Measurements from ENCODE around the gene ZNF804B.
"Not testable (repeated sequence)": the region's sequence is repeated elsewhere in the genome, so short reads cannot be mapped to it uniquely, and the experiment has no call there.

ZNF804B gene

DNA sequence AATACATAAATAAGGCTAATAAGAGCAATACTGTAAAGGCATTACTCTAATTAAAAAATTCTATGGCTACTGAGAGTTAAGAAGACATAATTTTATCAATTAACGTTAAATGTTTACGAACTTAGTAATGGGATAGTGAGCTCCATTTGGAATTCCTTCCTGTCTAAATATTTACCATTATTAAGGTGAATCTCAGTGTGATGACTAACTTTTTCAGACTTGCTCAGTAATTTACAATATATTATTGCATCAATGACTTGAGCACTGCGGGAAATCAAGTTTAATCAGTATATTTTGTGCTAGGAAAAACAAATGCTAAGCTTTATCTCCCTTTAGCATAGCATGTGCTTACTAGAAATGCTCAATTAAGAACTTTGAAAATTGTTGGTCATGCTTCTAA, 318.5 kb downstream of the ZNF804B start:
- no peak for DNase-seq

DNA sequence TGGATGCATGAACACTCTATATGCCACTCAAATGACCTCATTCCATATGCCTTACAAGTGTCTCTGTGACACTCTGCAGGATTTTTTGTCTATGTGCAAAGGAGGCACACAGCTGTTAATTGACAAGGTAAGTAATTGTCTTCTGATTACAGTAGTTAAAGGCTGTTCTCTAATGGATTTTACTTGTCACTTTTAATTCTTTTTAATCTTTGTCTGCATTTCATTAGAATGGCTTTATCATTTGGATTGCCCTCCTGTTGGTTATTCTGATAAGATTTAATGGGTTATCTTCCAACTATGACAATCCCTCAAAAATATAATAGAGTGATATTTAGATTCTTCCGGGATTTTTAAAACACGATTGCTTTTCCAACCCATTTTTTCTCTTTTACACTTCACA, 326.1 kb downstream of the ZNF804B start:
- no peak for DNase-seq

DNA sequence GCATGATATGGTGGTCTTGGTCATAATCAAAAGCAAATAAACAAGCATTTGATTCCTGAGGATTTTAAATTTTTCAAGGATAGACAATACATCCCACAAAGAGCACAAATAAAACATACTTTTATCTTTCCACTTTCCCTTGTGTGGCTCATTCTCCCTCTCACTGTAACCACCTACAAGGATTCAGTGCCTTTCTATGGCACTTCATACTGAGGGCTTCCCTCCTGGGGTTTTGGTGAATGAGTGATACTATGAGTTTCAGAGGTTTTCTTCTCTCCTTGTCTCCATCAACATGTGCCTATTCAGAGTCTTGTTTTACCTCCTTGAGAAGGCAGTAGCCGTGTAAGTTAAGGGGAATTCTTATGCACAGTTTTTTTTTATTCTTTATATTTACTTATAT, 332.1 kb downstream of the ZNF804B start:
- no peak for DNase-seq

DNA sequence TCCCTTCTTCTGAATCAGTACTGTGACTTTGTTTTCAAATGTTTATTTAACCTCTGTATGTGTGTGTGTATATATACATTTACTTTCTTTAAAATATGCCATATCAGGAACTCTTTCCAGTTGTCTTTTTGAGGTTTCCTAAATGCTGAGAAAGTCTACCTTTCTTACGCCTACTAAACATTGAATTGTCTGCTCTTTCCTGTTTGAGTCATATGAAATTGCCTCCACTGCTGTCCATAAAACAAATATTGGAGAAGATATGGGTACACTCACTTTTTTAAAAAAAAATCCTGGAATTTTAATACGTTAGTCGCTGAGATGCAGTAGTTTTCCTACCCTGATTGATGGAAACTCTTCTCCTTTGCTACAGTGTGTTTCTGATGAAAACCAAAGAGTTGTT, 334.8 kb downstream of the ZNF804B start:
- DNase-seq: no peak

DNA sequence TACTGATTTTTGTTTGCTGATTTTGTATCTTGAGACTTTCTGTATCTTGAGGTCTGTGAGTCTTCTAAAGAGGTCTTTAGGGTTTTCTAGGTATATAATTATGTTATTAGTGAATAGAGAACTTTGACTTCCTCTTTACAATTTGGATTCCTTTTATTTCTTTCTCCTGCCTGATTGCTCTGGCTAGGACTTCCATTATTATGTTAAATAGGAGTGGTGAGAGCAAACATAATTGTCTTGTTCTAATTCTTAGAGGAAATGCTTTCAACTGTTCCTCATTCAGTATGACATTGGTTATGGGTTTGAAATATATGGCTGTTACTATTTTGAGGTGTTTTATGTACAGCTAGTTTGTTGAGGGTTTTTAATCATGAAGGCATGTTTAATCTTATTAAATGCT, 344.1 kb downstream of the ZNF804B start:
- no peak for DNase-seq

DNA sequence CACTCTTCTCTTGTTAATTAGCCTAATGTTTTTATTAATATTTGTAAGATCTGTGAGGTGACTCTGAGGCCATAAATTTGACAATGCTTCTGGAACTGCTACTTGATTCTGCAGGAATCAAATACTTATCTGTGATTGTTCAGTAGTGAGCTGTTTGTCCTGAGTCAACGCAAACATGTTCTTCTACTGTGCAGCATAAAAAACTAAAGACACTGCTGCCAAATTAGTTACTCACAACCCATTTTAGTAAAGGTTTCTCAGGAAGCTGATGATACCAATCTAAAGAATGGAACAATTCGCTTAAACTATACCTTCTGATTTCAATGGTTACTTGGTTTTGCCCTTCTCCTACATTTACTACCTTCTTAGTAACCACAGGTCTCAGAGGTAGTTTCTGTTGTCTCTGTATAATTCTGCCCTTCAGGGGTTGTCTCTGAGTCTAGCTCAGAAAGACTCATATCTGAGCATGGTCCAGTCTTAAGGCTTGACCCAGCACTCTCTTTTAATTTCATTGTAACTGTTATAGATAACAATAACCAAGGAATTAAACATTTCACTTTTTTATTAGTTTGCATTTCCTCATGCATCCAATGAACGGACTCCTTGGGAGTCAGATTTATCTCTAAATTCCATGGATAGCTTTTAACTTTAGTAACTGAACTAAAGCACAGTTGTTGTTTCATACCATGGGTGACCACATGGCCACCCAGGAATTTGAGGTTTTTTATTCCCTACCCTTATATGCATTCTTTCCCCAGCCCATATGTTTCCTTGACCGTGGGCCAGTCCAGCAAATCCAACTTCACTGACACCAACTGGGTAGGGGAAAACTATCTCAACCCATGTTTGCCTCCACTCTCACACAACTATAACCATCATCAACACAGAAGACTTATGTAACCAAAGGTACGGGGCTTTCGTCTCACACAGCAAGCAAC, 345.5 kb downstream of the ZNF804B start:
- DNase-seq: no peak

DNA sequence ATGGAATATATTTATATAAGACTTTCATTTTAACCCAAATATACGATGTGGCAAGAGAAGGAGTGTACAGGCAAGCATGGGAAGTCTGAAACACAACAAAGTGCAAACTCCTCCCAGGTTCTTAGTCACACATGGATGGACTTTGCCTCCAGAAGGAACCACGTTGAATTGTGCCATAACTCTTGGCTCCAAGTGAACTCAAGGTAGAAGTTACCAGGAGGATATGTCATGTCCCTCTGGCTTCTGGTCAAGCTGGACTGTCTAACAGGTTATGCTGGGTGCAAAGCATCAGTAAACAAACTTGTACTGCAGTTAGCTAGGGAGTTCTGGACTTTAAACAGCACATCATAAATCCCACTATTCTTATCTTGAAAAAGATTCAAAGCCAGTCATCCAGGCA, 364.4 kb downstream of the ZNF804B start:
- no peak for DNase-seq

DNA sequence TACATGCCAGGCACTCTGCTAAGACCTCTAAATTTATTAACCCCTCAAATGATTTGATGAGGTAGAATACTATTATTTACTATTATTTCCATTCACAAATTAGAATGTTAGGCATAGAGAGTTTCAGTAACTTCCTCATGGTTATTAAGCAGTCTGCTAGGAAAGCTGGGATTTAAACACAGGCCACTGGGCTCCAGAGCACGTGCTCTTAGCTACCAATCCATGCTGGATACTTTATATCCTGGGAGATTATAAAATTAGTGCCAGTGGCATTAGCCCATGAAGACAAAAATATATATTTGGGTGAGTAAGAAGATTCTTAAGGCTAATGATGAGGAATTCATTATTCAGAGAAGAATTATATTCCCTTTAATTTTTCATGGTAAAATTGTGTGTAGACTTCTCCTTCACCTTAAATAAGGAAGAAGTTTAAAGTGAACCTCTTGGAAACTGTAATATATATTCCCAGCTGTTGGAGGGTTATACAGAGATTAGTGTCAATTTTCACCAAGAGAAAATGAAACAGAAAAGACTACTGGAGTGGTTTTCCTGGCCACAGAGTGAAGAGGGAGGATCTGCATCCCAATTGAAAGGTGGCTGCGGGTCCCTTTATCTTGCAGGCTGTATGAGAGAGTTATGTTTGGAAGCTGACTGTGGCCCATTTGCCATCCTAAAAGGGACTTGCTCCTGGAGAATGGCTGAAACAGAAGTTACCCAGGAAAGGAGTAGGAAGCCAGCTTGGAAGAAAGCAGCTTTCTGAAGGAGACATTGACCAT, 370.3 kb downstream of the ZNF804B start:
- no peak for DNase-seq

DNA sequence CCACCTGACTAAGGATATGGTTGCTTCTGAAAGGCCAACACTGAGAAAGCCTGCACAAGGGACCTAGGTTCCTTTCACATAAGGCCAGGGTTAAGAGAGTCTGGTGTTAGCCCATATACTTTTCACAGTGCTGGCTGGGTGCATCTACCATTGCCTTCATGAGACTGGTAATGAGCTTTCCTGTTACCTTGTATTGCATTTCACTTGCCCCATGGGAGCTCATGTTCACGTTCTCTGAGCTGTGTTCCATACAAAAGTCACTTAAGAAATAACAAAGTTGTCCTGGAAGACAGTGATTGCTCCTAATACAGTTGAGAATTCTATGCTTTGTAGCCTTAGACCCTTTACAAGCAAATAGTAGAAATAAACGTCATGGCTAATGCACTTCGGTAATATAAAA, 373.9 kb downstream of the ZNF804B start:
- DNase-seq: no peak

DNA sequence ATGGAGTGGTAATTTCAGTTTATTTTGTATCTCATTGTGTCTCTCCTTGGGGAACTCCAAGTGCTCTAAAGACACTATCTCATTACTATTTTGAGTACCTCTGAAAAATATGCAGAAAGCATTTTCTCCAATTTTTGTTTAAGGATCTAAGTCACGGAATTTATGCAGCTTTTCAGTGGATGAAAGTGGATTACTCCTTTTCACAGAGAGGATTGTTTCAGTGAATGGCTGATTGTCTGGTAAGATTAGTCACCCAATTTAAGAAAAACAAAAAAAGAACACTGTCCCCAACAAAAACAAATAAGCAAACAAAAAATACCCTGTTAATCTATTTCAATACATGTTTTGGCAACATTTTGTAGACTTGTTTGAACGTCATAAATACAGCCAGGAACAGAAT, 374.3 kb downstream of the ZNF804B start:
- no peak for DNase-seq

DNA sequence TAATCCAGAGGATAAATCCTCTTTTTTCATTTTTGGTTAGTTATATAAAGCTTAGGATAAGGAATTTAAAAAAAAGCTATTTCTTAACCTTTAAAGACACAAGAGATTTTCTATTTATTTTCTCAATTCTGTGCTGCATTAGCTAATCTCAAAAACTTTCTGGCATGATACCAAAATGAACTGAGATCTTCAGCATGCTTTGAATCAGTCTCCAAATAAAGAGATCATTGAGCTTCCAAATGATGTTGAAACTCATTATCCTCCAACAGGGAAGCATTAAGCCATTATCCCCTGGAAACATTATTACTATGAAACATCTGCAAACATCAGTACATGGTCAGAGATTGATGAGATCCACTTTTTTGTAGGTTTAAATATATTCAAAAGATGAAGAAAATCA, 386.3 kb downstream of the ZNF804B start:
- DNase-seq: no peak

DNA sequence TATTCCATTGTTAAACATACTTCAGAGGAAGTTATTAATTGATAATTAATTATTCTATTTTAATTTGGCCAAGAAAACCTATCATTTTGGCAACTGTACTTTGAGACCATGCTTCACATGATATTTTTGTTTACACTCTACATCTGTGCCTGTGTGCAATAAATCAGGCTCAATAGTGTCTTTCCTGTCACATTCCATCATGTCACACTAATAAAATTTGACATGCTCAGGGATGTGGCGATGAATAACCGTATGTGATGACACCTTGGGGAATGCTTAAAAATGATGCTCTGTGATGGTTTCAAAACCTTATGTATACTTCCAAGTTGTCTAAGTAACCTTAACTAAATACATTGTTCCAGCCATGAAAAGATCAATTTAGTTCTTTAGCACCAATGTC, 400.6 kb downstream of the ZNF804B start:
- no peak for DNase-seq

DNA sequence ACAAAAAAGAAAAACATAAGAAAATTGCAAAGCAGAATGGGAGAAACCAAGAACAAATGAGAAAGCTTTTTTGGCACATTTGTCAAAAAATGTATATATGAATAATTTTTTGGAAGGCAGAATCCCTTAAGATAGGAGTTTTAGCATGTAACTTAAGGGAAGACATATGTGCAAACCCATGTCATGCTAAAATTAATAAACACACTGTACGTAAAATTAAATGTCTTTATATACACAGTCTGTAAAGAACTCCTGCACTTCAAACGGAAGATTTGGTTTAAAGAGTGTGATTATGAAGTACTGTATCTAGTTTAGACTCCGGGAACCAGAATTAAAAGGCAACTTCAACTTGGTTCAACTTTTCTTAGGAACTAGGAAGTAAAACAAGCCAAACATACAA, 405.9 kb downstream of the ZNF804B start:
- no peak for DNase-seq

DNA sequence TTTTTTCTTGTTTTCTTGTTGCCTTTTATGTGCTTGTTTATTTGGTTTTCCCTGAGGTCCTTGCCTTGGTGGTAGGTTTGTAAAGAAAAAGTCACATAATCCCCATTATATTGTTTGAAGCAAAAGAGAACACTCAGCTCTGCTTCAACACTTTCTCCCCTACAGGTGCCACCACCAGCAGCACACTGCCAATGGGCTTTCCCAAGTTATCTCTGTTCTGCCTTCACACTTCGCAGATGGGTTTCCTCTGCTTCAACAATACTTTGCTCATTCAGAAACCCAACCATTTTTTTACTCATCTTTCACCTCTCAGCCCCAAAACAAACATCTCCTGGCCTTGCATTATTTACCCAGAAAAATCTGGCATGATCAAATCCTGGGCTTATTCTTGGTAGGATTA, 411.1 kb downstream of the ZNF804B start:
- no peak for DNase-seq

DNA sequence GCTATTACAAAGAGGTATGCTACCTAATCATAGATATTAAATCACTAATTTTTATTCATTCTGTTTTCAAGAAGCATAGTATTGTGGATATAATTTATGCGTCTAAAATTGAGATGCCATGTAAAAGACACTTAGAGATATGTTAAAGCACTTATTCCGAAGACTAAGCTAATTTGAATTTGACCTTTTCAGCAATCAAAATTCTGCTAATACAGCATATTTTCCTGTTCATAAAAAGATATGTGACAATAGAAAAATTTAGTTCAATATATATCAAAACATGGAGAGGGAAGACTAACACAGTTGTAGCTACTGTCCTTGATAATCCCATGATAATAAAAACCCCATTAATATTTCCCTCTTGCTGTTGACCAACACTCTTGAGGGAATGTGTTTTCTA, 422.6 kb downstream of the ZNF804B start:
- no peak for DNase-seq

DNA sequence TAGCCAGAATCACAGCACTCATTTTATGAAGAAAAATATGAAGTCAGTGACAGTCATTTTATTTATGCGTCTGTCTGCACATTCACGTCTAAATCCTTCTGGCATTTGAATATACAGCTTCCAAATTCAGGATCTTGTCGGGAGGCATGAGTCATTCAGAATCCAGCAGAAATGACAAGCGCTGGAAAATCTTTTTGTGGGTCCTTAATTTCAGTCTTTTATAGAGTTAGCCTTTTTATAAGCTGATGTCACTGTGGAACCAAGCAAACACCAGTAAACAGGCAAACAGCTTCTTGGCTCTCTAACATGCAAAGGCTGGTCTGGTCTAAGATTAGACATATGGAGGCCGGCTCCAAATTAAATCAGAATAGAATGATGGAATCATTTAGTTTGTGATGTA, 424.2 kb downstream of the ZNF804B start:
- no peak for DNase-seq

DNA sequence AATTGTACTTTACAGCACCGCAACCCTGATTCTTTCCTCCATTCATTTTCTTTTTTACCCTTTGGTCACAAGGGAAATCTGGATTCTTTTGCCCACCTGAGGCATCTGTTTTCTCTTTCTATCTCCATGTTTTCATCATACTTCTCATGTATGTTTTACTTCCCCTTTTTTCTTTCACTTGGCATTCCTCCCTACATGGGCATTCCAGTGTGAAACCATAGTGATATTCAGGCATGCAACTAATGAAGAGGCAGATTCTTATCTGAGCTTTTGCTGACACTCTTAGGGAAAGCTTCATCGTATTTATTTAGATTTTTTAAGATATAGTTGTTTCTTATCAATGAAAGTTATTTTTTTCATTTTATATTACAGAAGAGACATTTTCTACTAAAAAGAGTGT, 441.3 kb downstream of the ZNF804B start:
- no peak for DNase-seq

DNA sequence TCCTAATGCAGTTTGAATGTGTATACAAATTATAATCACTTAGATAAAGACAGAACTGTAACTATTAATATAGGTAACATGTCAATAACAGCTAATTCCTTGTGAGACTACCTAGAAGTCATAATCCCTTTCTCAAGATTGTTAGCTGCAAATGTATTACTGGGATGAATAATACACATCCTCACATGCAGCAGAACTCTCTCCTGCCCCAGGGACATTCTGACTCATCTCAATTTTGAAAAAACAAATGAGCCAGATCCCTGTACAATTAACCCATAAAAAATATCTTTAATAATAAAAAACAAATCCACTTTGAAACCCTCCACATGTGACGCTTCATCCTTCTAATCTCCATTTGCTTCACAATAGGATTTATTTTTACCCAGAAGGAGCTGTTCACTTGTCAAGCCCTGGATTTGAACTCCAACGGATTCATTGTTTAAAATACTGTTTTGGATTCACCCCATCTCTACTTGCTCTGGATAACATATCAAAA, 464.4 kb downstream of the ZNF804B start:
- DNase-seq: no peak

DNA sequence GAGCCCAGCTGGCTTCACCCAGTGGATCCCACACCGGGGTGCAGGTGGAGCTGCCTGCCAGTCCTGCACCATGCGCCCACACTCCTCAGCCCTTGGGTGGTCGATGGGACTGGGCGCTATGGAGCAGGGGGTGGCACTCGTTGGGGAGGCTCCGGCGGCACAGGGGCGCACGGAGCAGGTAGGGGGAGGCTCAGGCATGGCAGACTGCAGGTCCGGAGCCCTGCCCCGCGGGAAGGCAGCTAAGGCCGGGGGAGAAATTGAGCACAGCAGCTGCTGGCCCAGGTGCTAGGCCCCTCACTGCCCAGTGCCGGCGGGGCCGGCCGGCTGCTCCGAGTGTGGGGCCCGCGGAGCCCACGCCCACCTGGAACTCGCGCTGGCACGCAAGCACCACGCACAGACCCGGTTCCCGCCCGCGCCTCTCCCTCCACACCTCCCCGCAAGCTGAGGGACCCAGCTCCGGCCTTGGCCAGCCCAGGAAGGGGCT, 469.2 kb downstream of the ZNF804B start:
- DNase-seq: not testable (repeated sequence)

DNA sequence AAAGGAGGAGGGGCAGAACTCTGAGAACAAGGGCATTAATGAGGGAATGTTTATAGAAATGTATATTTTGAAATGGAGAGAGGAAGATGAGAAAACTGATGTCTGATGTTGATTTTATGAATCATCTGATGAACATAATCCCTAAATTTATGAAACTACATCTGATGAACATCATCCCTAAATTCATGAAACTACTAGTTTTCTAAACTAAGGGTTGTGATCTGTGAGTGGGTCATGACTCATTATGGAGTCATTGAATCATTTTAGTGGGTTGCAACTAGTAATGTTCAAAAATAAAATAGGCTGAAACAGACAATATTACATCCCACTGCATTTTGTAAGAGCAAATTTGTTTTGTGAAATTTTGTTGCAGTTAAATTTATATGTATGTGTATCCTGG, 478.7 kb downstream of the ZNF804B start:
- DNase-seq: no peak

DNA sequence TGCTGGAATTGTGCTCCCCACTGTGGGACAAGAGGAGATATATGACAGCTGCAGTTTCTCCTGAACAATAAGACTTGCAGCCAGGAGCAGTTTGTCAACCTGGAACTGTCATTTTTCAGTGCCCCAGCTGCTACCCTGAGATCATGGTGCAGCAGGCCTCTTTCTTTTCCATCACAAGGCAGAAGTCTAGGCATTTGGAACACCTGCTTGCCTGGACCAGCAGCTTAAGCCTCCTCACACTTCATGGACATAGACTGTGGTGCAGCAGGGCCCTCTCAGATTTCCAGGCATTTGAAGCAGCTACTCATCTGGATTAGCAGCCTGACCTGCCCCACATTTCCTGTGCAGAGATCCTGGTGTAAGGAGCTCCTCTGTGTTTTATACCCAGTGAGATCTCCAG, 486.7 kb downstream of the ZNF804B start:
- DNase-seq: no peak

DNA sequence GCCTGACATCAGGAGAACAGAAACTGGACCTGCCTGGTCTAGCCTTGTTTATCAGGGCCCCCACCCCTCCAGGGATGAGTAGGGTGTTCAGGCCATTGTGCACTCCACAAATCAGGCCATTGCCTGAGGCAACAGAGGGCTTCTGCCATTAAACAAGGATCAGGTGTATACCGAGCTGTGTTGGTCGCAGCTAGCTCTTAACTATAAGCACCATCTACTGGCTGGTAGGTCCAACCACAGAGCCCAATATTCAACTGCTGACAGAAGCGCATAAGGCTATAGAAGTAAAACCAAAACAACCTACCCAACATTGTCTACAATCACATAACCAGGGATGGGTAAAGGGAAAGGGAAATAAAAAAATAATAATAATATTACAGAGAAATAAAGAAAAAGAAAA, 487.7 kb downstream of the ZNF804B start:
- DNase-seq: no peak

DNA sequence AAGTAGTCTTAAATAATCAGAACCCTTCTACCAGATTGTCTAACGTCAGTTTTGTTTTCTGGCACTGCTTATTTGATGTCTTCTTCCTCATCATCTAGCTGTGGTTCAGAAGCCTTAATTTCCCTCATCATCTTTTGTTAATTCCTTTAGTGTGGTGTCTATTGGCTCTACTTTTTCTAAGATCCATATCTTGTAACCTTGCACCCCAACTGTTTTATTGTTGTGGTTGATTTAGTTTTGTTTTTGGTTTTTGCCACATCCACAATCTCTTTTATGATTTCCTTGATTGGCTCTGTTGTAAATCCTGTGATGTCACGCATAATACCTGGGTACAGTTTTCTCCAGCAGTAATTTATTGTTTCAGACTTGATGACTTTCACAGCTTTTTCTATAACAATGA, 499.6 kb downstream of the ZNF804B start:
- no peak for DNase-seq

Measured in amygdala (tissue), 56 donors.